ENCODE data around the gene TMPRSS11D. TPM values are rescaled to one million over a fixed set of nuclear protein-coding genes. Genes with fewer than 3 reads are reported as not detected.

Gene TMPRSS11D
- total and polyA plus RNA-seq, 2 of the 4 experiments (the other 2 are of a cell fraction), result not detected

GRCh38 chr4:67911638-67912037 is 27.8 kb upstream of the TMPRSS11D start:
- no CpG with 5 or more reads among the region's 3 CpGs for WGBS, 2 experiments (ENCODE audit: extremely low coverage in 2 of 2, insufficient read length in 1 of 2)
- H3K14ac ChIP-seq (replicated peaks; ENCODE audit: low read depth, low read length), result no peak overlapping the region
- H4K8ac ChIP-seq (ENCODE audit: low read depth in 2 of 2, low read length in 2 of 2), result no peak overlapping the region
- no peak overlapping the region for H3K4ac ChIP-seq (ENCODE audit: low read depth, low read length)
- no peak overlapping the region for H3K27ac ChIP-seq (ENCODE audit: insufficient read depth, low read length)
- H3K36me3 ChIP-seq (ENCODE audit: control insufficient read depth, insufficient read depth, low read length), result no peaks in the 10 kb centered on the region
- no peak overlapping the region for H2AK5ac ChIP-seq (ENCODE audit: low read depth, low read length)
- no peaks in the 10 kb centered on the region for H3K9me3 ChIP-seq (ENCODE audit: control insufficient read depth, insufficient read depth, low read length)
- no peaks in the 10 kb centered on the region for H3K27me3 ChIP-seq (ENCODE audit: control insufficient read depth, insufficient read depth, low read length)
- H4K91ac ChIP-seq (ENCODE audit: insufficient read depth, low read depth, low read length), result no peak overlapping the region
- H3K9ac ChIP-seq (ENCODE audit: low read depth, low read length), result no peak overlapping the region
- BruUV-seq (replicated peaks), result no TSS peak
- no peak overlapping the region for H2AK9ac ChIP-seq (replicated peaks; ENCODE audit: low read depth, low read length, poor library complexity)
- ATAC-seq (ENCODE audit: low read depth), result no peak
- ChIA-PET CTCF (interaction anchor here (0.5 to 1.4 kb wide), 2 partner anchors 10 to 25 kb away, joined by 3 to 7 read pairs; no protein-coding TSS in a partner anchor), POLR2A (ENCODE audit: unreplicated experiment) (no interaction called here)
- no peak overlapping the region for H3K4me3 ChIP-seq (ENCODE audit: insufficient read depth, low read depth, low read length)
- H2BK15ac ChIP-seq (ENCODE audit: low read depth, low read length), result no peak overlapping the region
- H3K9me1 ChIP-seq (ENCODE audit: insufficient read depth, low read length), result no peaks in the 10 kb centered on the region
- no peak overlapping the region for H4K5ac ChIP-seq (ENCODE audit: low read depth, low read length)
- TF ChIP-seq FOS (IDR thresholded peaks at IDR 0.05; ENCODE audit: low read depth, low read length), result no peak
- no peak for TF ChIP-seq RAD21 (IDR thresholded peaks at IDR 0.05; ENCODE audit: low read length)
- TF ChIP-seq POLR2A (IDR thresholded peaks at IDR 0.05; ENCODE audit: low read depth, low read length), result no peak
- no peak for TF ChIP-seq MAFK (IDR thresholded peaks at IDR 0.05; ENCODE audit: low read depth, low read length)
- TF ChIP-seq BHLHE40 (IDR thresholded peaks at IDR 0.05; ENCODE audit: low read depth, low read length), result no peak
- H2AFZ ChIP-seq (replicated peaks; ENCODE audit: low read length, poor library complexity), result no peak overlapping the region
- in situ Hi-C loops (cut with MboI; ENCODE audit: low sequenced_read_pairs), result no loop called here
- no peak overlapping the region for H2BK20ac ChIP-seq (ENCODE audit: low read depth, low read length)
- no peak overlapping the region for H3K56ac ChIP-seq (ENCODE audit: extremely low read depth, insufficient read depth, low read length)
- DNase-seq, result no peak
- dilution Hi-C loops (cut with HindIII; ENCODE audit: low sequenced_read_pairs, unreplicated experiment), result no loop called here
- no peaks in the 10 kb centered on the region for H3K4me1 ChIP-seq (ENCODE audit: control insufficient read depth, insufficient read depth, low read length)
- H3K4me2 ChIP-seq (ENCODE audit: low read depth, low read length), result no peak overlapping the region
- no peak overlapping the region for H3K18ac ChIP-seq (ENCODE audit: low read depth, low read length)
- H3K23ac ChIP-seq (ENCODE audit: low read depth, low read length), result no peak overlapping the region
- intact Hi-C loops (cut with micrococcal nuclease), result loop anchor here (5.0 kb wide), 1 partner anchor 149 kb away; no protein-coding TSS in a partner anchor
- H2BK120ac ChIP-seq (ENCODE audit: low read depth, low read length), result no peak overlapping the region
- no peak overlapping the region for H2BK5ac ChIP-seq (ENCODE audit: low read depth, low read length, poor library complexity, severe bottlenecking)
- no peaks in the 10 kb centered on the region for H4K20me1 ChIP-seq (ENCODE audit: insufficient read depth, low read length)
- no peaks in the 10 kb centered on the region for H3K79me1 ChIP-seq (ENCODE audit: low read depth in 1 of 2, low read length in 2 of 2)
